Activated CD4-positive, alpha-beta T cell treated with anti-CD3 and anti-CD28 coated beads for 1 hour (primary cell): ENCODE results near the gene FOXL2NB.
"Not testable (repeated sequence)": the region's sequence is repeated elsewhere in the genome, so short reads cannot be mapped to it uniquely, and the experiment has no call there.

Source experiments
- DNase-seq: peaks from one replicate; pipeline ENCODE4 v3.0.0-alpha.2; 2020

The FOXL2NB gene

DNA sequence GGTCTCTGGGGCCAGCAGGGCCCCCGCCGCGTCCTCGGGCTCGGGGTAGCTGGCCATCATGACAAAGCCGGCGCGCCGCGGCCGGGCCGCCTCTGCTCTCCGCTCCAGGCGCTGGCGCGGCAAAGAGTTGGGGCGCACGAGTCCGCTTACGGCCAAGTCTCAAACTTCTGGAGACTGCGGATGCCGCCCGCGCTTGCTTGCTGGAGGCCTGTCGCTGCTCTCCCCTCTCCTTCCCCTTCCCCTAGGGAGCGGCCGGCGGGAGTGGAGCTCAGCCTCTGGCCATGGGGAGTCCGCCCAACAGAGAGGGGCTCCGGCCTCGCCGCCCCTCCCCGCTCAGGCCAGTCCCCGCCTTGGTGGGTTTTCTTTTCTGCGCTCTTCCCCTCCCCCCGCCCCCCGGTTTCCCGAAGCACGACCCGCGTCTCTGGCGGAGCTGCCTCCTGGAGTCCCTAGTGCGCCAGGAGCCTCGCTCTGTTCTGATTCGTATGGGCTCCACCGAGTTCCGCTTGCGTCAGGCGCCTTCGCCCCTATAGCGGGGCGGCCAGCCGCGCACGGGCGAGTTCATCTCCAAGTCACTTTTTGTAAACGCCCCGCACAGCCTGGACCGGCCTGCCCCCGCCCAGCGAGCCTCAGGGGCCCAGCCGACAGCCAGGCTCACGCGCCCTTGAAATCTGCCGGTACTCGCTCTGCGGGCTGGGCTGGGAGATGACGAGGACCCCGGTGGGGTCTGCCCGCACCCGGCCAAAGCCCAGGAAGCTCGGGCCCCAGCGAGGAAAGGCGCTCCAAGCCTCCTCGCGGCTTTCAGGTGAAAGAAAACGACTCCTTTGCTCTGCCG is at the start of gene FOXL2NB, which contains the start of gene FOXL2:
FOXL2NB (plus strand) TSS at position 555 of the 832 bp plus-strand sequence; CDS start at position 703, 148 bp downstream.
FOXL2 (minus strand) TSS at position 475 of the 832 bp plus-strand sequence; CDS start at position 60, 415 bp downstream.
- DNase-seq = no peak

DNA sequence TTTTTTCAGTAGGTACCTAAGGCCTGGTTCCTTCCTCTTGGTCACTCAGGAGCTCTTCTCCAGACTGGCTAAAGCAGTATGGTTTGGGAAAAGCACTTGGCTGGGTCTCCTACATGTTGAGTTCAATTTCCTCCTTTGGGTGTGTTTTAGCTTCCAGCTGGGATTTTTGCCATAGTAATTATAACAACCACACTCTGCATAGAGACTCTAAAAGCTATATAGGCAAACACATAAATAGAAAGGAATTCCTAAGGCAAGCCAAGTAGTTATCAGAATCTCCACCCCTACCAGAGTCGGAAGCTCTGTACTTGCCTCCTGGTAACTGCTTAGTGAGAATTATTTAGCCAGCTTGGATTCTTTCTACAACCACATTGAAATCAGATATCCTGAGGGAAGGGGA is 48.7 kb upstream of the FOXL2NB start:
- no peak for DNase-seq

DNA sequence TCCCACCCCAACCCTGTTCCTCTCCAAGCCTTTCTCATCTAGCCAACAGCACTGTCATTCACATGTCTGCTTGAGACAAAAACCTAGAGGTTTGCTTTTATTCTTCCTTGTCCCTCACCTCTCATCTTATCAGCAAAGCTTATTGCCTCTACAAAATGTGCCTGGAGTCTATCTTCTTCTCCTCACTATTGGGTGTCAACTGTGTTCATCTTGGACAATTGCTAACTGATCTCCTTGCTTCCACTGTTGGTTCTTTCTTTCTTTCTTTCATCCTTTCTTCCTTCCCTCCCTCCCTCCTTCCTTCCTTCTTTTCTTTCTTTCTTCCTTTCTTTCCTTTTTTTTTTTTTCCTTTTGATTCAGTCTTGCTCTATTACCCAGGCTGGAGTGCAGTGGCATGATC is 48.3 kb upstream of the FOXL2NB start:
- no peak for DNase-seq

DNA sequence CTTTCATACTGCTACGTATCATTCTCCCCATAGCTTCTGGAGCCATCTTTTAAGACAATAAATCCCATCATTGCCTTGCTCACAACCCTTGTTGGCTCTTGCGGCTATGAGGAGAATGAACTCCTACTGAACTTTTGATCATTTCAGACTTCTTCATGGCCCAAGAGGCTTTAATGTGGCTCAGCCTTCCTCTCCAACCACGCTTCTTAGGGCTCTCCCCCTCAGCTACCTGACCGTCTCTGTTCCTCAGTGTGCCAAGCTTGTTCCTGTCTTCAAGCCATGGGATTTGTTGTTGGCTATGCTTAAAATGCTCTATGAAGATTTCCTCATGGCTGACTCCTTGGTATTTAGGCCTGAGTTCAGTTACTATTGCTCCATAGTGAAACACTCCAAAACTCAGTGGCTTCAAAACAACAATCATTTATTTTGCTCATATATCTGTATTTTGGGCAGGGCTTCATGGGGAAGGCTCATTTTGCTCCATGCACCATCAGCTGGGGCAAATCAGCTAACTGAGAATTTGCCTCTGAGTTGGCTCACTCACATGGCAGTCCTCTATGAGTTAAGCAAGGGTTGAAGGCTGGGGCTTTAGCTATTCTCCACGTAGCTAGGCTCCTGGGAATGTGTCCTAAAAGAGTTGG is 47.5 kb upstream of the FOXL2NB start:
- DNase-seq = no peak

DNA sequence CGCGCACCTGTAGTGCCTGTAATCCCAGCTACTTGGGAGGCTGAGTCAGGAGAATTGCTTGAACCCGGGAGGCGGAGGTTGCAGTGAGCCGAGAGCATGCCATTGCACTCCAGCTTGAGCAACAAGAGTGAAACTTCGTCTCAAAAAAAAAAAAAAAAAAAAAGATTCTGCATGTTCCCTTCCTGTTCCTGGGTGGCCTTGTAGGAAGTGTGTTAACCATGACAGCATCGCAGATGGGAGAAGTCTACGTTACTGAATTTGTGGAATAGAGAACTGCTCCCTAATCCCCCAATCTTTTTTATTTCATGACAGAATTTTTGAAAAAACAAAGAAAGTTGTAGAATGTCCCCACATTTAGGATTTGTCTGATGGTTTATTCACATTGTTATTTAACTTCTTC is 45.5 kb upstream of the FOXL2NB start:
- DNase-seq = no peak

DNA sequence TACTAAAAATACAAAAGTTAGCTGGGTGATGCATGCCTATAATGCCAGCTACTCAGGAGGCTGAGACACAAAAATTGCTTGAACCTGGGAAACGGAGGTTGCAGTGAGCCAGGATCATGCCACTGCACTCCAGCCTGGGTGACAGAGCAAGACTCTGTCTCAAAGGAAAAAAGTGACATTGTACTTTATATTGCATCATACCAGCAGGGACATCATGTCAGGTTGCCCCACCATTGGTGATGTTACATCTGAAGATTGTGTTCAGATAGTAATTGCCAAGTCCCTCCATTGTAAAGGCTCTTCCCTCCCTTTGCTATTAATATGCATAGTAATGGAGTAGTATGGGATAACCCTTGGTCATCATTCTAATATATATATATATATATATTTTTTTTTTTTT is 44.8 kb upstream of the FOXL2NB start:
- no peak for DNase-seq

DNA sequence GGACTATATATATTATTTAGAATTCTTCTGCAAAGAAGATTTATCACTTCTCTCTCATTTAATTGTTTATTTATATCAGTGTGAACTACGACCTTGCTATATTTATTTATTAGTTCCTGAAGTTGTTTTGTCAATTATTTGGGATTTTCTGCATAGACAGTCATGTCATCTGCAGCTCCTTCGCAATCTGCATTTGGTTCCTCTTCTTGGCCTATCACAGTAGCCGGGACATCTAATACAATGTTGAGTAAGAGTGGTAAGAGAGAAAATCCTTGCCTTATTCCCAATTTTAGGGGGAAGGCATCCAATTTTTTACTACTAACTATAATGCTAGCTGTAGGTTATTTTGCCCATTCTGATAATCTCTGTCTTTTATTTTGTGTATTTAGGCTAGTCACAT is 39.5 kb upstream of the FOXL2NB start:
- DNase-seq = no peak

DNA sequence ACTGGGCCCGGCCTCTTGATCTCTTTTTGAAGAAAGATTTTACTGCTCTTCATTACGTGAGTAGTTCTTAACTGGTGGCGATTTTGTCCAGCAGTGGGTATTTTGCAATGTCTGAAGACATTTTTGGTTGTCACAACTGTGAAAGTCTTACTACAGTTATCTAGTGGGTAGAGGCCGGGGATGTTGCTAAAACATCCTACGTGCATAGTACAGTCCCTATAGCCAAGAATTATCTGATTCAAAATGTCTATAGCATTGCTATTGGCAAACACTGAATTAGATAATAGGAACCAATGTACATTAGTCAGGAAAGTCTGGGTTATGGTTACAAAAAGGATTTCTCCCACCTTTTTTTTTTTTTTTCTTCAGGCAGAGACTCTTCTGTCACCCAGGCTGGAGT is 38.2 kb upstream of the FOXL2NB start:
- DNase-seq = no peak

DNA sequence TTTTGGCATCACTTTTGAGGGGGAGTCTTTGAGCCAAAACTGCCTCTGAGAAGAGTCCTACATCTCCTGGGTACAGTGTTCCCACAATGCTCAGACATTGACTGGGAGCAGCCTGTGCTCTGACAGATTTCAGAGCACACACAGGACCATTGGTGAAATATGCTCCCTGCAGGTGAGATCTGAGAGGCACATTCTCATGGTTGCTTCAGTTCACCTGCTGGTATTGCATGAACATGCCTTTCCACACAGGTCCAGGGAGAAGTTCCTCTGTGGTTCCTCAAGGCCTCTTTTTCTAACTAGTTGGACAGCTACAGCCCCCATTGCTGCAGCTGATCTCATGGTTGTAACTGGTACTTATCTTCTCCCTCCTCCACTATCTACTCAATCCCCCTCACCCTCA is 37.1 kb upstream of the FOXL2NB start:
- no peak for DNase-seq

DNA sequence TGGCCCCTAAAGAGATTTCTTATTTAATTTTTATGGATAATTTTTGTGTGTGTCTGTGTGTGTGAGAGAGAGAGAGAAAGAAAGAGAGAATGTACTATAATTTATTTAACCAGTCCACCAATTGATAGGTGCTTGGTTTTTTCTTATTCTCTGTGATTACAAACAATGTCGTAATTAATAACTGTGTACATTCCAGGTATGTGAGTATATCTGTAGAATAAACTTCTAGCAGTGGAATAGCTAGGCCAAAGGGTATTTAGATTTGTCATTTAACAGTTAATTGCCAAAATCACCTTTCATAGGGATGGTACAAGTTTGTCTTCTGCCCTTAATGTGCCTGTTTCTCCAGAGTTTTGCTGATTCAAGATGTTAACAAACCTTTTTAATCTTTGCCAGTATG is 35.4 kb upstream of the FOXL2NB start:
- DNase-seq = no peak

DNA sequence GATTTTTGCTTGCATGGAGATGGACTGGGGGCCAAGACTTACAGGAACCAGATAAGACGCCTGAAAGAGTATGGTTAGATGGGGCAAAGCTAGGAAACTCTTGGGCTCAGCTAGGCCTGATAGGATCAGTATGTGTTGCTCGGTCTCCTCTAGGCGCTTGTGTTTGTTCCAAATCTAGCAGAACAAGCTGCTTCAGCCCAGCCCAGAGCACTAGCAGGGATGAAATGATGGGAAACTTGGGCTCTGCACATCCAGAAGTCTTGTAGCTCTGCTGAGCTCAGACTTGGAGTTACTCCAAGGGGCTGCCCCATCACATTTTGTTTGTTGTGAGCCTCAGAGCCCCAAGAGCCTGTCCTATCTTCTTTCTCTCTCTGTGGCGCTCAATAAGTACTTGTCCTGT is 34.8 kb upstream of the FOXL2NB start:
- DNase-seq = no peak

DNA sequence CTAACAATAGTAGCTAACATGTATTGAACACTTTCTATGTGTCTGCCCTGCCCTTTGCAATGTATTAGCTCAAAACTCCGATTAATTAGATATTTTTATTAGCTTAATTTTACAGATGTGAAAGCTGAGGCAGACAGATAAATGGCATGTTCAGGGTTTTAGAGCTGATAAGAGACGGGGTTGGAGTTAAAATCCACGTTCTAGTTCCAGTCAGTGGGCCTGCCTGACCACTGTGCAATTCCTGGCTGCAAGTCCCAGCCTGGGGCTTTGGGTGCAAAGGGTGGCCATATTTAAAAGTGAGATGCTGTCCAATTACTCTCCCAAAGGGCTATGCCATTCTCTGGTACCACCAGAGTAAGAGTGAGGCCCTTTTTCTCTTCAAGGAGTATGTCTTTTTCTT is 33.3 kb upstream of the FOXL2NB start:
- no peak for DNase-seq

DNA sequence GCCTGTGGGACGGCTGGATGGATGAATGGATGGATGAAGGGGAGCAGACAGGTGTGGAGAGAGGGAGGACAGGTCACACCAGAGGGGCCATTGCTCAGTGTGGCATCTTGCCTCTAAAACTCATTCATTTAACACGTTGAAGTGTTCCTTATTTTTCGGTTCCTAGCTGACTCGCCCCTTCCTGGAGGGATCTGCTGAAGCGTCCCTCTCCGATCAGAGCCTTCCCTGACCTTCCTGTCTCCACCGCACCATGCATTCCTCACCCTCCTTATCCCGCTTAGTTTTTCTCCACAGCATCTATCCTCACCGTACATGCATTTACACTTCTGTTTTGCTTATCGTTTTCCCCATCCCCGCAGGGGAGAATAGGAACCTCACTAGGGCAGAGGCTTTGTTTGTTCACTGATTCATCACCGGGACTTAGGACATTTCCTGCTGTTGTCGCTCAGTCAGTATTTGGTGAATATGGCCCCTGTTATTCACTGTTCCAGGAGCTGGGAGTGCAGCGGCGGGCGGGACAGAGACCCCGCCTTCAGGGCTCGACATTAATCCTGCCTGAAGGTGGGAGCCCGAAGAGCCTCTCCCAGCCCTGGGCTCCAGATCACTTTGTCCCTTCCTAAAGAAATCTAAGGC is 32.0 kb upstream of the FOXL2NB start:
- DNase-seq = no peak

DNA sequence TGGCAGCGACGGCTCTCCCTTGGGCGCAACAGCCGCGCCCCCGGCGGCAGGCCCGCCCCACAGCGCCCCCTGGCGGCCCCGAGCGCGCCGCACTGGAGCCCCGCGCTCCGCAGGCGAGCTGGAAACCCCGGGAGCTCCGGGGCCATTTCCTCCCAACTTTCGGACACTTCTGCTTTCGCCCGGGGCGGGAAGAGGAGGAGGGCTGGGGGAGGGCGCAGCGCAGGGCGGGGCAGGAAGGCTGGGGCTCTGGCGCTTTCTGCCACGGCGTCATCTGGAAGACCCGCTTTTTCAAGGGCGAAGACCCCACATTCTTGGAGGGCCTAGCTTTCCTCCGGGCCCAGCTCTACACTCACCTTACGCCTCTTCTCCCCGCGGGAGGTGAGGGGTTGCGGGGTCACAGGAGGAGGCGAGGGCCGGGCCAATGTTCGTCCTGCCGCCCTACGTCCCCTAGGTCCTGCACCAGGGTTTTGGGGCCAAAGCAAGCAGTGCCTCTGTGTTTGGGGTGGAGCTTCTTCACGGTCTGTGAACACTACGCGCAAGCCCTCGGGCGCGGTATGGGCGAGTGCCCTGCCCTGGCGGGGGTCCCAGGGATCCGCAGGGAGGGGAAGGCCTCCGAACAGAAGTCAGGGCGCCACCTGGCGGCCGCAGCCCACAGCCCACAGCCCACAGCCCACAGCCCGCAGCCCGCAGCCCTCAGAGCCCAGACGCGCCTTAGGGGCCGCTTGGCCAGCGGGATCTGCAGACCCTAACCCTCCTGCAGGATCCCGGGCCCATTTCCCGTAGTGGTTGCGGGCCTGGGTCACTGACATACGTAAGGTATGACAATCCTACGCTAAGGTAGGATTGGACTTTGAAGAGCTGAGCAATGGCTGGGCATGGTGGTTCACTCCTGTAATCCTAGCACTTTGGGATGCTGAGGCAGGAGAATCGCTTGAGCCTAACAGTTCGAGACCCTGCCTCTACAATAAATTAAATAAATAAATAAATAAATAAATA is 31.2 kb upstream of the FOXL2NB start:
- peak; percentile 69 for DNase-seq

DNA sequence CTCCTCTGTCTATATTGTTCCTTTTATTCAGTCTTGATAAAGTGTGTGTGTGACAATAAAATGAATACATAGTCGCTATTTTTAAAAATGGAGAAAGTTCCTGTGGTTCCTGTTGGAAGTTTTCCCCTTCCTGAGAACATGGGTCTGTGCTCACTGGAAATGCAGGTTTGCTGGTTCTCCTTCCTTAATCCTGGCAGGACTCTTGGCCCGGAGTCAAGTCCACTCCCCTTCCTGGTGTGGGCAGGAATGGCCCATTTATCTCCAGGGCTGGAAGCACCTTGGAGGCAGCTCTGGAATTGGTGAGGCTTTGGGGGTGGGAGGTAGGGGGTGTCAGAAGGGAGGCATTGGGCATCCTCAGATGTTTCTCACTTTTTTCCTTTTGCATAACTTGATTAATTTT is 30.2 kb upstream of the FOXL2NB start:
- DNase-seq = no peak

DNA sequence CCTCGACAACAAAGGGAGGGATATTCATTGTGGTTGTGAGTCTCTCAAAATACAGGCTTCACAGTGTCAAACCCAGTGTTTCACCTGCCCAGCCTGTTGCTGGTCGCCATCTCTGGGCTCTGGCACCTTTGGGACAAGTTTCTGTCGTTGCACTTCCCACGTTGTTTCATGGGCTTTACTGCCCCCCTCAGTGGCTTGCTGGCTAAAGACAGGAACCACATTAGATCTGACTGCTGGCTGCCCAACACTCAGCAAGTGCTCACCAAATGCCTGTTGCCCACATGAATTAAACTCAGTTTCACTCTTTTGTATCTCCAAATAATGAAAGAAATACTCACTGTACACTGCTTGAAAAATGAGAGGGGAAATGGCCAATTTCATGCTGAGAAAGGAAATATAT is 27.7 kb upstream of the FOXL2NB start:
- no peak for DNase-seq

DNA sequence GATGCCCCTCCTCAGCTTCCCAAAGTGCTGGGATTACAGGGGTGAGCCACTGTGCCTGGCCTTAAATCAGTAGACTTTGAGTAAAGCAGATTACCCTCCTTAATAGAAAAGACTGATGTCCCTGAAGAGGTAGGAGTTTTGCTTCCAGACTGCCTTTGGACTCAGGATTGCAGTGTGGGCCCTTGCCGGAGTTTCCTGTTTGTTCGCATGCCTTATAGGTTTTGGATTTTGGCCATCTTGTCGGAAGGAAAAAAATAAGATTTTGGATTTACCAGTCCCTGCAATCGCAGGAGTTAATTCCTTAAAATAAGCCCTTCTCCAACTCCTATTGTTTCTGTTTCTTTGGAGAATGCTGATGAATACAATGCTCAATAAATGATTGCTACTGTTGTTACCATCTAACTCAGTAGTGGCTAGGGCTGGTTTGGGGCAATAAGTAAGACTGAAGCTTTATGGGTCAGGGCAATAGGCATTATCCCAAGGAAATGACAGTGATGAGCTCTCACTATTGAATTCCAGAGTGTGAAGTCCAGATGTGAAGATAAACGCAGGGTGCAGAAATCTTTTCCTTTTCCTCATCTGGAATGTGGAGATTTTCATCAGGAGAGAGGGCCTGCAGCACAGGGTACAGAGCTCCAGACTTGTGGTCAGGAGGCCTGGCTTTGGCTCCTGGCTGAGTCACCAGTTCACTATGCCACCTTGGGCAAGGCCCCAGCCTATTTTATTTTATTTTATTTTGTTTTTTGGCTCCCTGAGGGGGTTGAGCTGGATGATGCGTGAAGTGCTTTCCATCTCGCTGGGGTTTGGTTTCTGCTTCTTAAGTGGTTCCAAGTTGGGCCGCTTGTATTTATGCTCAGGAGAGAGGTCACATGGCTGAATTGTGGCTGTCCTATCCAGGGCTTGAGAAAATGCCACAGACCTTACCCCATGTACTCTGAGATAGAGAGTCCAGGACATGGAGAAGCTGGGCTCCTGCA is 25.4 kb upstream of the FOXL2NB start:
- no peak for DNase-seq

DNA sequence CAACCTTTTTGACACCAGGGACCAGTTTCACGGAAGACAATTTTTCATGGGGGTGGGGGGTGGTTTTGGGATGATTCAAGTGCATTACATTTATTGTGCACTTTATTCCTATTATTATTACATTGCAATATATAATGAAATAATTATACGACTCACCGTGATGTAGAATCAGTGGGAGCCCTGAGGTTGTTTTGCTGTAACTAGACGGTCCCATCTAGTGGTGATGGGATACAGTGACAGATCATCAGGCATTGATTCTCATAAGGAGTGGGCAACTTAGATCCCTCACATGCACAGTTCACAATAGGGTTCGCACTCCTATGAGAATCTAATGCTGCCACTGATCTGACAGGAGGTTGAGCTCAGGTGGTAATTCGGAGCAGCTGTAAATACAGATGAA is 24.6 kb upstream of the FOXL2NB start:
- DNase-seq = not testable (repeated sequence)

DNA sequence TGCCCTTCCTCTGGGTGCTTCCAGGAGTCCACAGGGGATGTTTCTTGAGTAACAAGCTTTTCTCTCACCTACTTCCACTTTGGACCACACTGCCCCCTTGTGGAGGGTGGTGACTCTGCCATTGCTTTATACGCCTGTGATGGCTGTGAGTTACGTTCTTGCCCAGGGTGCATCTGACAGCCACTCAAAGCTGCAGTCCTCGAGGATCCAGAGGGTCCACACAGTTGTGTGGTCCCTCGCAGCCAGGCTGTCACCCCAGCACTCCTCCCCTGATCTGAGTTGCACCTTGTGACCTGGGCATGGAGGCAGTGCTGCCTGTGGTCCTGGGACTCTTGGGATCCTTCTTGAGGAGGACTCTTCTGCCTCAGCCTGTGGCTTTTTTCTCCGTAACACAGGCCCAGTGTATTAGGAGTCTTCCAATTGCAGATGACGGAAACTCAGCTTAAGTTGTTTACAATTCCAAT is 23.5 kb upstream of the FOXL2NB start:
- DNase-seq = peak; percentile 73

DNA sequence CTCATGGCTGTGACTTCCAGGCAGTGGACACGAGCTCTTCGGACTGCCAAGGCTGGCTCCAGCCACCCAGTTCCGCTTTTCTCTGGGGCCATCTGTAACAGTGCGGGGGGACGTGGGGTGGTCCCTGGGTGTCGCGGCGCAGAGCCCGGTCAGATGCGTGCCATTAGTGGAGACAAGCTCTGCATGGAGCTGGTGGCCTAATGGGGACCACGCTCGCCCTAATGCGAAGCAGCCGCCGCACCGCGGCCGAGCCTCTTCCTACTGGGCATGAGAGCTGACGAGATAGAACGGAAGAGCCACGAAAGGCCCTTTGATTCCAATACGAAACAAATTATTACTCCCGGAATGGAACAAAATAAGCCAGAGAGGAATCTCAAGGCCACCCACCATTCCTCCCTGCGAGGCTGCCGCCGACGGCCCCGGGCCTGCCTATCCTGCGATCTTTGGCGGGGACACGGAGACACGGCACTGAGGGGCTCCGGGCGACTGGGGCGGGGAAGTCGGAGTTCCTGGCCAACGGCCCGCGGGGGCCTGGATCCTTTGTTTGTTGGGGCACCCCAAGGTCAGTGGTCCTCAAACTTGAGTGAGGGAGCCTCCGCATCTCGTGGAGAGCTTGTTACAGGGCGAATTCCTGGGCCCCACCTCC is 18.2 kb upstream of the FOXL2NB start:
- no peak for DNase-seq
